AG09309 (cell line): ENCODE data around the gene NAV2.

Experiments used
- DNase-seq: peaks from one replicate; pipeline ENCODE4 v3.0.0-alpha.2; 2010; ENCODE audit warnings: low read depth
- H3K4me3 ChIP-seq: 2 replicates; pipeline ENCODE4 v1.5.1; 2011; ENCODE audit warnings: mild to moderate bottlenecking, low read depth, low read length, moderate library complexity; ENCODE audit not compliant: control insufficient read depth
- TF ChIP-seq, protein P1 (sequence below): IDR thresholded peaks from 2 replicates; pipeline ENCODE4 v1.5.1; 2011; ENCODE audit warnings: mild to moderate bottlenecking, low read depth, low read length, inconsistent platforms; ENCODE audit not compliant: insufficient read depth, control insufficient read depth; ENCODE audit errors: missing control alignments

The NAV2 gene

GRCh38 chr11:19876750-19877149, 164.1 kb downstream of the NAV2 start:
- TF ChIP-seq, protein P1, sequence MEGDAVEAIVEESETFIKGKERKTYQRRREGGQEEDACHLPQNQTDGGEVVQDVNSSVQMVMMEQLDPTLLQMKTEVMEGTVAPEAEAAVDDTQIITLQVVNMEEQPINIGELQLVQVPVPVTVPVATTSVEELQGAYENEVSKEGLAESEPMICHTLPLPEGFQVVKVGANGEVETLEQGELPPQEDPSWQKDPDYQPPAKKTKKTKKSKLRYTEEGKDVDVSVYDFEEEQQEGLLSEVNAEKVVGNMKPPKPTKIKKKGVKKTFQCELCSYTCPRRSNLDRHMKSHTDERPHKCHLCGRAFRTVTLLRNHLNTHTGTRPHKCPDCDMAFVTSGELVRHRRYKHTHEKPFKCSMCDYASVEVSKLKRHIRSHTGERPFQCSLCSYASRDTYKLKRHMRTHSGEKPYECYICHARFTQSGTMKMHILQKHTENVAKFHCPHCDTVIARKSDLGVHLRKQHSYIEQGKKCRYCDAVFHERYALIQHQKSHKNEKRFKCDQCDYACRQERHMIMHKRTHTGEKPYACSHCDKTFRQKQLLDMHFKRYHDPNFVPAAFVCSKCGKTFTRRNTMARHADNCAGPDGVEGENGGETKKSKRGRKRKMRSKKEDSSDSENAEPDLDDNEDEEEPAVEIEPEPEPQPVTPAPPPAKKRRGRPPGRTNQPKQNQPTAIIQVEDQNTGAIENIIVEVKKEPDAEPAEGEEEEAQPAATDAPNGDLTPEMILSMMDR, result no peak
- H3K4me3 ChIP-seq, result no peak overlapping the region
- no peak for DNase-seq

- TF ChIP-seq, protein P1, result no peak
- no peak overlapping the region for H3K4me3 ChIP-seq
Measured at GRCh38 chr11:19878520-19878919, 165.9 kb downstream of the NAV2 start.

DNA sequence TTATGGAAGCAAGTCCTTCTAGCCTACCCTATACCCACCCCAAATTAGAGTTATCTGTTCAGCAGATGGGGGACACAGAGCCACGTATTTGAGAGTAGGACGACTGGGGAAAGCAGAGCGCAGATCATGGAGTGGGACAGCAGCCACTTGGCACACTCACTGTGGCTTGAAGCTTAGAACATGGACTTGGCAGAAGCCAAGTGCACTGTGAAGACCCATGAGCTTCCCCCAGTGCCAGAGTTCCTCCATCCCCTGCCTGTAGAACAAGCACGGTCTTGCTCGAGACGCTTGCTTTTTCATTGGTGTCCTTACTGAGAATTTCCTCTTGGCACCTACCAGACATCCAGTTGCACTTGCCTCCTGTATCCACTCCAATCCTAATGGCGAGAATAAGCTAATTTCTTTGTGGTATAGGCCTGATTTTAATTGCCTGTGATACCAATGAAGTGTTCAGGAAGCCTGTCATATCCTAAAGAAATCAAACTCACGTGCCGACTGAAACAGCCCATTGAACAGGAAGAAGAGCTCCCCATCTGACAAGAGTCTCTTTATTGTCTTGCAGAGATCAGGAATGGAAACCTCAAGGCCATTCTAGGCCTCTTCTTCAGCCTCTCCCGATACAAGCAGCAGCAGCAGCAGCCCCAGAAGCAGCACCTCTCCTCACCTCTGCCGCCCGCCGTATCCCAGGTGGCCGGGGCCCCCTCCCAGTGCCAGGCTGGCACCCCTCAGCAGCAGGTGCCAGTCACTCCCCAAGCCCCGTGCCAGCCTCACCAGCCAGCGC, 166.9 kb downstream of the NAV2 start:
- no peak overlapping the region for H3K4me3 ChIP-seq
- TF ChIP-seq, protein P1, result no peak
- DNase-seq, result no peak

More at GRCh38 chr11:19878520-19878919, 165.9 kb downstream of the NAV2 start:
- no peak for DNase-seq

- DNase-seq, result no peak
- H3K4me3 ChIP-seq, result no peak overlapping the region
- TF ChIP-seq, protein P1, result no peak
Measured at GRCh38 chr11:19880088-19880345, 167.4 kb downstream of the NAV2 start.

DNA sequence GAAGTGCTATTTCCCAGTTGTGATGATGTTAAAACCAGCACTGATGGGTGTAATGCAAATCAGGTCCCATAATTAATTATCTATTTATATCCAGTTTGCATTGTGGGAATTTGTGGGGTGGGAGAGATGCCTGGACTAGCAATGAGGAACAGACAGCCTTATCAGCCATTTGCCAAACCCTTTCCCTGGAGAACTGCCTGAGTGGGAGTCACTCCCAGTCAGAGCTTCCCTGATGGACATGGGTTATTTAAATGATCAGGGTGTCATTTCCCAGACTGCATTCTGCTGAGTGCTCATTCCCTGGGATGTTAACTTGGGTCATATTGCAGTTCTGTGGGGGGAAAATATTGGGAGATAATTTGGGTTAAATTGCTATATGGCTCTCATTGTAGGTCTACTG, 168.5 kb downstream of the NAV2 start:
- H3K4me3 ChIP-seq, result no peak overlapping the region
- DNase-seq, result no peak
- TF ChIP-seq, protein P1, result no peak

- no peak for DNase-seq
- H3K4me3 ChIP-seq, result no peak overlapping the region
- TF ChIP-seq, protein P1, result no peak
Measured at GRCh38 chr11:19882356-19882755, 169.7 kb downstream of the NAV2 start.
